OCI-M1 (cell line): ENCODE results near the gene NKX2-2.

ENCODE experiments used
- DNase-seq: peaks from one replicate; lab custom pipeline; 2025; lab: John Stamatoyannopoulos, UW

Gene NKX2-2

GRCh38 chr20:21521596-21522480 lies 8.0 kb upstream of the NKX2-2 start:
- no peak for DNase-seq

GRCh38 chr20:21520702-21521595 lies 7.1 kb upstream of the NKX2-2 start:
- no peak for DNase-seq

GRCh38 chr20:21519136-21519584 lies 5.3 kb upstream of the NKX2-2 start:
- DNase-seq = no peak

GRCh38 chr20:21518292-21518991 lies 4.6 kb upstream of the NKX2-2 start:
- no peak for DNase-seq

GRCh38 chr20:21517566-21518277 lies 3.9 kb upstream of the NKX2-2 start:
- no peak for DNase-seq

GRCh38 chr20:21516861-21517565 lies 3.1 kb upstream of the NKX2-2 start:
- DNase-seq = no peak

- no peak for DNase-seq
Measured at GRCh38 chr20:21516180-21516567, 2.3 kb upstream of the NKX2-2 start.

GRCh38 chr20:21515300-21516179 lies 1.7 kb upstream of the NKX2-2 start:
- no peak for DNase-seq

- DNase-seq = no peak
Measured at GRCh38 chr20:21514553-21515251, 838 bp upstream of the NKX2-2 start.

GRCh38 chr20:21513181-21513663 lies 642 bp downstream of the NKX2-2 start:
- no peak for DNase-seq

- DNase-seq = no peak
Measured at GRCh38 chr20:21512634-21513180, 1.2 kb downstream of the NKX2-2 start.

- no peak for DNase-seq
Measured at GRCh38 chr20:21511850-21512633, 1.8 kb downstream of the NKX2-2 start.

GRCh38 chr20:21511485-21511849 lies 2.4 kb downstream of the NKX2-2 start:
- DNase-seq = no peak

GRCh38 chr20:21510414-21511384 lies 3.2 kb downstream of the NKX2-2 start:
- DNase-seq = no peak

- no peak for DNase-seq
Measured at GRCh38 chr20:21509597-21510371, 4.1 kb downstream of the NKX2-2 start.

GRCh38 chr20:21509079-21509596 lies 4.7 kb downstream of the NKX2-2 start:
- no peak for DNase-seq
